ENCODE results near the gene B9D2. TPM values are rescaled to one million over a fixed set of nuclear protein-coding genes. Genes with fewer than 3 reads are reported as not detected.
A peak's percentile ranks its signal among the peaks of the same experiment; 100 is the strongest.

B9D2 gene
- total RNA-seq, 1 donor from 2014 or later: 2.5 TPM

GRCh38 chr19:41309180-41310032, 54.5 kb downstream of the B9D2 start:
- no peaks in the 10 kb centered on the region for H3K9me3 Mint-ChIP-seq
- H3F3A ChIP-seq (ENCODE audit: low read depth): peaks cover 62% of the 10 kb centered on the region
- H3K27ac ChIP-seq: no peak overlapping the region
- H3K4me3 ChIP-seq: peak overlapping the region; percentile 94
- H3K4me1 Mint-ChIP-seq: peaks cover 21% of the 10 kb centered on the region
- peaks cover 10% of the 10 kb centered on the region for H3K4me1 ChIP-seq
- peak overlapping the region; percentile 95 for H3K9ac ChIP-seq
- no peaks in the 10 kb centered on the region for H3K9me3 ChIP-seq (ENCODE audit: low read depth)
- peak overlapping the region; percentile 97 for H2AFZ ChIP-seq (replicated peaks)
- peaks cover 27% of the 10 kb centered on the region for H3K79me2 ChIP-seq (ENCODE audit: low read depth)
- no peaks in the 10 kb centered on the region for H3K27me3 ChIP-seq
- H3K4me3 Mint-ChIP-seq: peak overlapping the region; percentile 97
- peaks cover 20% of the 10 kb centered on the region for H3K36me3 Mint-ChIP-seq
- H3K4me2 ChIP-seq: peak overlapping the region; percentile 94
- H3K27ac Mint-ChIP-seq: peak overlapping the region; percentile 94
- DNase-seq (ENCODE audit: low spot score): no peak
- TF ChIP-seq EZH2 (IDR thresholded peaks at IDR 0.05): no peak
- no peak for TF ChIP-seq CTCF (IDR thresholded peaks at IDR 0.05)
- TF ChIP-seq EZH2phosphoT487 (IDR thresholded peaks at IDR 0.05): no peak
- H3K36me3 ChIP-seq: peaks cover 6% of the 10 kb centered on the region
- peaks cover 3% of the 10 kb centered on the region for H4K20me1 ChIP-seq (ENCODE audit: low read depth)
- H3K27me3 Mint-ChIP-seq (ENCODE audit: insufficient read depth, low read depth): peaks cover 5% of the 10 kb centered on the region

- TF ChIP-seq CTCF (IDR thresholded peaks at IDR 0.05): peak; percentile 99
- no peak for TF ChIP-seq EZH2 (IDR thresholded peaks at IDR 0.05)
- no peak overlapping the region for H2AFZ ChIP-seq (replicated peaks)
- peak; percentile 87 for DNase-seq (ENCODE audit: low spot score)
- H3K9ac ChIP-seq: no peak overlapping the region
- no peak overlapping the region for H3K4me2 ChIP-seq
- H3K79me2 ChIP-seq (ENCODE audit: low read depth): peaks cover 25% of the 10 kb centered on the region
- peaks cover 66% of the 10 kb centered on the region for H3F3A ChIP-seq (ENCODE audit: low read depth)
- peaks cover 21% of the 10 kb centered on the region for H3K4me1 Mint-ChIP-seq
- no peaks in the 10 kb centered on the region for H3K27me3 ChIP-seq
- H3K4me1 ChIP-seq: peaks cover 10% of the 10 kb centered on the region
- H3K4me3 Mint-ChIP-seq: peak overlapping the region; percentile 97
- peaks cover 5% of the 10 kb centered on the region for H3K27me3 Mint-ChIP-seq (ENCODE audit: insufficient read depth, low read depth)
- H3K9me3 Mint-ChIP-seq: no peaks in the 10 kb centered on the region
- peaks cover 7% of the 10 kb centered on the region for H3K36me3 ChIP-seq
- no peaks in the 10 kb centered on the region for H3K9me3 ChIP-seq (ENCODE audit: low read depth)
- no peak overlapping the region for H3K4me3 ChIP-seq
- peaks cover 5% of the 10 kb centered on the region for H4K20me1 ChIP-seq (ENCODE audit: low read depth)
- peak overlapping the region; percentile 72 for H3K27ac Mint-ChIP-seq
- peak overlapping the region; percentile 85 for H3K27ac ChIP-seq
- H3K36me3 Mint-ChIP-seq: peaks cover 23% of the 10 kb centered on the region
Observed at GRCh38 chr19:41308450-41309179, 55.3 kb downstream of the B9D2 start.

- Histone ChIP-seq H3F3A (ENCODE audit: low read depth) (peaks cover 67% of the 10 kb centered on the region), H3K27ac (peak overlapping the region; percentile 85), H3K4me1 (peaks cover 10% of the 10 kb centered on the region), H2AFZ (replicated peaks) (no peak overlapping the region), H4K20me1 (ENCODE audit: low read depth) (peaks cover 6% of the 10 kb centered on the region), H3K9ac (no peak overlapping the region), H3K27me3 (no peaks in the 10 kb centered on the region), H3K79me2 (ENCODE audit: low read depth) (peaks cover 23% of the 10 kb centered on the region), H3K36me3 (peaks cover 7% of the 10 kb centered on the region), H3K4me2 (no peak overlapping the region), H3K9me3 (ENCODE audit: low read depth) (no peaks in the 10 kb centered on the region), H3K4me3 (no peak overlapping the region)
- Mint-ChIP-seq H3K27me3 (ENCODE audit: insufficient read depth, low read depth) (peaks cover 5% of the 10 kb centered on the region), H3K9me3 (no peaks in the 10 kb centered on the region), H3K36me3 (peaks cover 18% of the 10 kb centered on the region), H3K4me1 (peaks cover 21% of the 10 kb centered on the region), H3K4me3 (peak overlapping the region; percentile 97), H3K27ac (peak overlapping the region; percentile 72)
- no peak for DNase-seq (ENCODE audit: low spot score)
- TF ChIP-seq EZH2 (IDR thresholded peaks at IDR 0.05) (no peak), EZH2phosphoT487 (IDR thresholded peaks at IDR 0.05) (no peak), CTCF (IDR thresholded peaks at IDR 0.05) (no peak)
Observed at GRCh38 chr19:41307954-41308449, 55.9 kb downstream of the B9D2 start.

All from neural progenitor cell (in vitro differentiated cells).